T-helper 1 cell treated with Interleukin-12 subunit alpha and Interleukin-12 subunit beta and Interleukin-4 antibody, amounts not matched to agents 30 μg/mL and 1 μg/mL, for 36 hours (primary cell): Measurements from ENCODE around the gene RER1.

Experiments
- H3K27ac Mint-ChIP-seq: one replicate; pipeline ENCODE4 v1.8.0; 2021; ENCODE audit warnings: mild to moderate bottlenecking, mixed read lengths
- H3K27me3 Mint-ChIP-seq: one replicate; pipeline ENCODE4 v1.8.0; 2021; ENCODE audit warnings: low read depth, mixed read lengths
- H3K36me3 Mint-ChIP-seq: one replicate; pipeline ENCODE4 v1.8.0; 2021; ENCODE audit warnings: low read depth, mixed read lengths
- H3K4me1 Mint-ChIP-seq: one replicate; pipeline ENCODE4 v1.8.0; 2021; ENCODE audit warnings: low read depth, mixed read lengths
- H3K4me3 Mint-ChIP-seq: one replicate; pipeline ENCODE4 v1.8.0; 2021; ENCODE audit warnings: mild to moderate bottlenecking, moderate library complexity, mixed read lengths
- H3K9me3 Mint-ChIP-seq: one replicate; pipeline ENCODE4 v1.8.0; 2021; ENCODE audit warnings: mixed read lengths

RER1 gene

GRCh38 chr1:2360588-2361364 is 30.9 kb upstream of the RER1 start:
- H3K27ac Mint-ChIP-seq = no peak overlapping the region
- H3K36me3 Mint-ChIP-seq = no peaks in the 10 kb centered on the region
- H3K4me1 Mint-ChIP-seq = no peaks in the 10 kb centered on the region
- H3K4me3 Mint-ChIP-seq = no peak overlapping the region
- no peaks in the 10 kb centered on the region for H3K27me3 Mint-ChIP-seq
- peaks cover 11% of the 10 kb centered on the region for H3K9me3 Mint-ChIP-seq

DNA sequence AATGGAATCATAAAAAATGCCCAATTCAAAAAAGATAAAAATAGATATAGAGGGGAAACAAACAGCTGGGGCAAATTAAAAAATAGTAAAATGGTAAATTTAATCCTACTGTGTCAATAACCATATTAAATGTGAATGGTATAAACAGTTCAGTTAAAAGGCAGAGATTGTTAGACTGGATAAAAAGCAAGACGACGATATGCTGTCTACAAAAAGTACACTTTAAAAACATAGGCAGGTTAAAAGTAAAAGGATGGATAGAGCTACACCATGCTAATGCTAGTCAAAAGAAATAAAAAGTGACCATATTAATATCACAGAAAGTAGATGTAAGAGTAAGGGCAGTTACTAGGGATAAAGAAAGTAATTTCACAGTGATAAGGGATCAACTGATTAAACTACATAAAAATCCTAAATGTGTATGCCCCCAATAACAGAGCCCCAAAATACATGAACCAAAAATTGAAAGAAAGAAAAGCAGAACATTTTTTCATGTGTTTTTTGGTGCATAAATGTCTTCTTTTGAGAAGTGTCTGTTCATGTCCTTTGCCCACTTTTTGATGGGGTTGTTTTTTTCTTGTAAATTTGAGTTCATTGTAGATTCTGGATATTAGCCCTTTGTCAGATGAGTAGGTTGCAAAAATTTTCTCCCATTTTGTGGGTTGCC is 27.7 kb upstream of the RER1 start:
- no peaks in the 10 kb centered on the region for H3K27me3 Mint-ChIP-seq
- H3K4me1 Mint-ChIP-seq = no peaks in the 10 kb centered on the region
- no peaks in the 10 kb centered on the region for H3K36me3 Mint-ChIP-seq
- H3K27ac Mint-ChIP-seq = no peak overlapping the region
- H3K4me3 Mint-ChIP-seq = no peak overlapping the region
- H3K9me3 Mint-ChIP-seq = peaks cover 11% of the 10 kb centered on the region

DNA sequence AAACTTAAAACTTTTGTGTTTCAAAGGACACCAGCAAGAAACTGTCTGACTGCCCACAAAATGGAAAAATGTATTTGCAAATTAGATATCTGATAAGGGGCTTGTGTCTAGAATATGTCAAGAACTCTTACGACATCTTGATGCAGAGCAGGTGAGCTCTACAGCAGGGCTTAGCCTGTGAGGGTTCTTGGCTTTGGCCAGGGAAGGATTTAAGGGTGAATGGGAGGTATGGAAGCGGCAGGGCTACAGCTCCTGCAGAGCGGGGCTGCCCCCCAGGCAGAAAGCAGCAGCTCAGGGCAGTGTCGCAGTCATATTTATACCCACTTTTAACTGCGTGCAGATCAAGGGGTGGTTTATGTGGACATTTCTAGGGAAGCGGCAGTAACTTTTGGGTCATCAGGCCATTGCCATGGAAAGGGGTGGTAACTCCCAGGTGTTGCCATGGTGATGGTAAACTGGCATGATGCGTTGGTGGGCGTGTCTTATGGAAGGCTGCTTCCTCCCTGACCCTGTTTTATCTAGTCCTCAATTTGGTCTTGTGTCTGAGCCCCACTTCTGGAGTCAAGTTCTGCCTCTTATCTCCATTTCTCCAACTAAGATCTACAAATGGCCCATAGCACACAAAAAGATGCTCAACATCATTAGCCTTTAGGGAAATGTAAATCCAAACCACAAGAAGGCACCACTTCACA is 23.4 kb upstream of the RER1 start:
- Mint-ChIP-seq H3K27ac (no peak overlapping the region), H3K4me3 (no peak overlapping the region), H3K9me3 (peaks cover 5% of the 10 kb centered on the region), H3K36me3 (no peaks in the 10 kb centered on the region), H3K27me3 (no peaks in the 10 kb centered on the region), H3K4me1 (no peaks in the 10 kb centered on the region)

DNA sequence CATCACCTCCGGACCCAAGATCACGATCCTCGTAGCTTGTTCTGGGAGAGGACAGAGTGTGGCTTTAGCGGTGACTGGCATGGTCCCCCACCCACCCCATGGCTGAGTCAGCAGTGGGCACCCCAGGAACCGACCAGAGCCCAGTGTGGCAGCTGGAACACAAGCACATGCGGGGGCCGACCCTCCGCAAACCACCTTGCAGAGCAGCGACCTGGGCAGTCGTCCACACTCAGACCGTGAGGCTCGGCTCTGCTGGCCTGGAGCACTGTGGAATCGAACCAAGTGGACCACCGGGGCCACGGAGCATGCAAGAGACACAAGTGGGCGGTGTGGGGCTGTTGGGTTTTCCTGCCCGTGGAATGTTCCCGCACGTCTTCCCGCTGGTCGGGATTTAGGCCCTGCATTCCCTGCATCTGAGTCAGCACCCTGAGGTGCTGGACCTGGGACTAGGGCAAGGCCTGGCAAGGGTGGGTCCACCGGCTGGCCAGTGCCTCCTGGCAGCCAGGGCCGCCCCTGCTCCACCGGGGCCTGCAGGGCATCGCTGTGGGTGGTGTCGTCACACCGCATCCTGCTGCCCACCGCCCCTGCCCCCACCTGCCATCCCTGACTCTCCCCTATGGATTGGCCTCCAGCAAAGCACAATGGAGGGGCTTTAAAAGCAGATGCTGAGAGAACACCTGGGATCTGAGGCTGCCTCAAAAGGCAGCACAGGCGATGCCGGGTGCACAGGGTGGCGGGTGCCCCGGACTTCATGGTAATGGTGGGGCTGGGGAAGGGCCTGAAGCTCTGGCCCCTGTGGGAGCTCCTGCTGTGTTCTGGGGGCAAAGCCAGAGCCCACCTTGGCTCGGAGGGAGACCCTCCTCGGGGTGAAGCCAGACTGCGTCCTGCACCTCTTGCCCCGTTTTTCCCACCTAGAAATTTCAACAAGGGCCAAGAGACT is 18.8 kb upstream of the RER1 start:
- Mint-ChIP-seq H3K4me3 (no peak overlapping the region), H3K4me1 (no peaks in the 10 kb centered on the region), H3K36me3 (no peaks in the 10 kb centered on the region), H3K27ac (no peak overlapping the region), H3K9me3 (no peaks in the 10 kb centered on the region), H3K27me3 (no peaks in the 10 kb centered on the region)

GRCh38 chr1:2373551-2374251 is 17.9 kb upstream of the RER1 start:
- no peaks in the 10 kb centered on the region for H3K4me1 Mint-ChIP-seq
- H3K27me3 Mint-ChIP-seq = no peaks in the 10 kb centered on the region
- no peaks in the 10 kb centered on the region for H3K36me3 Mint-ChIP-seq
- H3K4me3 Mint-ChIP-seq = no peak overlapping the region
- no peaks in the 10 kb centered on the region for H3K9me3 Mint-ChIP-seq
- H3K27ac Mint-ChIP-seq = no peak overlapping the region

- H3K4me3 Mint-ChIP-seq = no peak overlapping the region
- H3K27ac Mint-ChIP-seq = no peak overlapping the region
- no peaks in the 10 kb centered on the region for H3K27me3 Mint-ChIP-seq
- no peaks in the 10 kb centered on the region for H3K4me1 Mint-ChIP-seq
- H3K9me3 Mint-ChIP-seq = no peaks in the 10 kb centered on the region
- no peaks in the 10 kb centered on the region for H3K36me3 Mint-ChIP-seq
Measured at GRCh38 chr1:2374252-2375155, 17.1 kb upstream of the RER1 start.

DNA sequence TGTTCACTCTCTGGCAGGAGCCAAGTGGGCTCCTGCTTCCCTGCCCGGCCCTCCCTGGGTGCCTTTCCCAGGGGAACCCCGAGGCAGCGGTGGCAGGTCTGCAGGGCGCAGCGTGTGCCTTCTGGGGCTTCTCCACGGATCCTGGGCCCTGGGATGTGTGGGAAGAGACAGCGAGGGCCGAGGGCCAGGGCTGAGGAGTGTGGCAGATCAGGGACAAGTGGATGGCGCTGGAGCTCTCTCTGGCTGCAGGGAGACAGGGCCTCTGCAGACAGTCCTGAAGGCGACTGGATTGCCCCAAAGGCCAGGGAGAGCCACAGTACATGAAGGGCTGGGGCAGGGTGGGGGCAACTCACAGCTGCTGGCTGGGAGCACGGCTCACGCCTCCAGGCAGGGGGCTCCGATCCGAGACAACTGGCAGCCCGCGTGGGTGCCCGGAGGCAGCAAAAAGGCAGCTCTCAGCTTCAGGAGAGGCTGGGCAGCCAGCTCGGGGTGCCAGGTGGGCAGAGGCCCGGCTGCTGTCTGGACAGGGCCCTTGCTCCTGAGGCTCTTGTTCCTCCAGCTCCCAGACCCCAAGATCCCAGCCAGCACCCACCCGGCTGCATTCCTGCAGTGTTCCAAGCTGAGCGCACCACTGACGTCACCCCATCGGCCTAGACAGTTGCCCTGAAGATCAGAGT is 16.3 kb upstream of the RER1 start:
- Mint-ChIP-seq H3K36me3 (no peaks in the 10 kb centered on the region), H3K4me3 (no peak overlapping the region), H3K27me3 (no peaks in the 10 kb centered on the region), H3K4me1 (no peaks in the 10 kb centered on the region), H3K27ac (no peak overlapping the region), H3K9me3 (no peaks in the 10 kb centered on the region)

DNA sequence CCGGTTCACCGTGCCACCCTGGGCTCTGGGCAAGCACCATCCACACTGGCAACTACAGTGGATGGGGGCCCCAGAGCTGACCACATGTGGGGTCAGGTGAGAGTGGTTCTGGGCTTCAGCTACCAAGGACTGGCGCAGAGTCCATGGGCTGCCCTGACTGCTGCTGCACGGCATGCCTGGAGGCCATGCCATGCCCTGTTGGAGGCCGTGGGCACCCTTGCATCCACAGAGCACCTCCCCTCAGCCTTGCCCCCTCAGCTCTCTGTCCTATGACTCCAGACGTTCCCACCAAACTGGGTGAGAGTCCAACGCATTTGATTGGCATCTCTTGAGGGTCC is 15.7 kb upstream of the RER1 start:
- Mint-ChIP-seq H3K27me3 (no peaks in the 10 kb centered on the region), H3K4me3 (no peak overlapping the region), H3K4me1 (no peaks in the 10 kb centered on the region), H3K36me3 (no peaks in the 10 kb centered on the region), H3K9me3 (no peaks in the 10 kb centered on the region), H3K27ac (no peak overlapping the region)

DNA sequence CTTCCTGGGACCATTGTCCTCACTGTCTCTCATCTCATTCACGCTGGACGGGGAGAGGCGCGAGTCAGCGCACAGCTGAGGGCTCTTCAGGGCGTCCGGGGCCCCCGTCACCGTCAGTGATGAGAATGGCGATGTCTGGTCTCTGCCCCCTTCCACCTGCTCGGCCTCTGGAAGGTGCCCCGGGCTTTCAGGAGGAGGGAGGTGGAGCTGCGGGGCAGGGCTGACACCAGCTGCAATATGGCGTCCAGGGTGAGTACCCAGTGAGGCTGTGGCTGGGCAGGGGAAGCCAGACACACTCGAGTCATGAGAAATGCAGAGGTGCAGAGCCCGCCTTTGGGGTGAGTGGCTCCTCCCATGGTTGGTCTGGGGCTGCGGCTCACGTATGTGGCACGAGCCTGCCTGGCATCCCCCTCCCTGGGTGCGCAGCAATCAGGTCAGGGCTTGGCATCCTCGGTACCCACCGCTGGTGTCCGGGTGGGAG is 15.3 kb upstream of the RER1 start:
- H3K9me3 Mint-ChIP-seq = no peaks in the 10 kb centered on the region
- no peak overlapping the region for H3K27ac Mint-ChIP-seq
- H3K4me1 Mint-ChIP-seq = no peaks in the 10 kb centered on the region
- H3K27me3 Mint-ChIP-seq = no peaks in the 10 kb centered on the region
- no peak overlapping the region for H3K4me3 Mint-ChIP-seq
- H3K36me3 Mint-ChIP-seq = no peaks in the 10 kb centered on the region

GRCh38 chr1:2376931-2377672 is 14.5 kb upstream of the RER1 start:
- Mint-ChIP-seq H3K4me1 (no peaks in the 10 kb centered on the region), H3K36me3 (no peaks in the 10 kb centered on the region), H3K27me3 (no peaks in the 10 kb centered on the region), H3K27ac (no peak overlapping the region), H3K9me3 (no peaks in the 10 kb centered on the region), H3K4me3 (no peak overlapping the region)

- Mint-ChIP-seq H3K9me3 (no peaks in the 10 kb centered on the region), H3K4me3 (no peak overlapping the region), H3K36me3 (no peaks in the 10 kb centered on the region), H3K4me1 (no peaks in the 10 kb centered on the region), H3K27me3 (no peaks in the 10 kb centered on the region), H3K27ac (no peak overlapping the region)
Measured at GRCh38 chr1:2377751-2378440, 13.7 kb upstream of the RER1 start.

DNA sequence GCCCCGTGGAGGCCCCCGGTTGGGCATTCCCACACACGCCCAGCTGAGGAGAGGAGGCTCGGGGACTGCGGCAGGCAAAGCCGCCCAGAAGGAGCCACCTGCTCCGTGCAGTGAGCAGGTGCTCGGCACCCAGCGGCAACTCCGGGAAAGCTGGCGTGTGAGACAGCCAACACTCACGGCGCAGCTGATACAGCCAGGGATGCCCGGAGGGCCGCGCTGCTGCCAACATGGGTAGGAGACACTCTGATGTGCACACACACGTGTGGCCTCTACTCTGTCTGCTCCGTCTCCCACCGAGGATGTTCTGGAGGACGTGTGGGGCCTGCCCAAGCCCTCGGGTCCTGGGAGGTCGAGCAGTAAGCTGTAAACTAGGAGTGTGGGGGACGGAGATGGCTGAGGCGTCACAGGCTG is 13.2 kb upstream of the RER1 start:
- no peak overlapping the region for H3K27ac Mint-ChIP-seq
- no peak overlapping the region for H3K4me3 Mint-ChIP-seq
- H3K9me3 Mint-ChIP-seq = no peaks in the 10 kb centered on the region
- H3K27me3 Mint-ChIP-seq = no peaks in the 10 kb centered on the region
- no peaks in the 10 kb centered on the region for H3K36me3 Mint-ChIP-seq
- no peaks in the 10 kb centered on the region for H3K4me1 Mint-ChIP-seq
